Colonic mucosa (tissue), 4 donors: Measurements from ENCODE around the gene MTA1. TPM values are rescaled to one million over a fixed set of nuclear protein-coding genes. Genes with fewer than 3 reads are reported as not detected.

Experiments used
- DNase-seq: peaks from one replicate; pipeline ENCODE4 v3.0.0-alpha.2; 2020
- H3K27ac ChIP-seq: fragments of 200-600 bp; one replicate; pipeline ENCODE4 v1.8.0; 2021
- H3K27me3 ChIP-seq: fragments of 200-600 bp; one replicate; pipeline ENCODE4 v1.8.0; 2021
- H3K36me3 ChIP-seq: fragments of 200-600 bp; one replicate; pipeline ENCODE4 v1.8.0; 2021
- H3K4me1 ChIP-seq: fragments of 200-600 bp; one replicate; pipeline ENCODE4 v1.8.0; 2021; ENCODE audit warnings: mild to moderate bottlenecking
- H3K4me3 ChIP-seq: fragments of 200-600 bp; one replicate; pipeline ENCODE4 v1.8.0; 2021
- H3K9ac ChIP-seq, 2 donors: one replicate each; pipeline ENCODE4 v1.7.0; 2013; ENCODE audit warnings: control low read depth in 2 of 2, low read depth in 2 of 2, low read length in 2 of 2
- H3K9me3 ChIP-seq: fragments of 200-600 bp; one replicate; pipeline ENCODE4 v1.8.0; 2021
- CTCF ChIP-seq: fragments of 200-600 bp; IDR thresholded peaks from one replicate; pipeline ENCODE4 v1.8.0; 2022; ENCODE audit warnings: antibody characterized with exemption, mild to moderate bottlenecking
- intact Hi-C: fragments of 100-400 bp; cut with DNase I; formaldehyde crosslinking; loops from one replicate; pipeline ENCODE4 v1.14.1; 2022
- total RNA-seq, 2 donors: library from RNA; stranded (reverse); fragmentation: NEBNext Ultra II Directional in 1 of 2; extraction: Animal tissue kit (Norgen Biotek cat#: 25700) in 1 of 2; gene quantifications; one replicate each; pipeline ENCODE4 v1.2.1, GENCODE V29; 2021
- donor health status: healthy.
- donor health status: DM: no; HTN: no; CAD: no.
- donor health status: DM: no; HTN: no; CAD: no.

Gene MTA1
- total RNA-seq, 2 donors from 2014 or later: 47.0 to 90.2 TPM

- DNase-seq: no peak
- peaks cover 37% of the 10 kb centered on the region for H3K27me3 ChIP-seq
- H3K4me1 ChIP-seq: peaks cover 7% of the 10 kb centered on the region
- H3K9me3 ChIP-seq: no peaks in the 10 kb centered on the region
- intact Hi-C loops: no loop called here
- no peaks in the 10 kb centered on the region for H3K36me3 ChIP-seq
- TF ChIP-seq CTCF: no peak
- no peak overlapping the region for H3K4me3 ChIP-seq
- H3K27ac ChIP-seq: no peak overlapping the region
- peak overlapping the region in 1 of 2 donors; percentile 35 for H3K9ac ChIP-seq
These were observed 53.5 kb downstream of the MTA1 start for GRCh38 chr14:105473033-105473676.

- no peaks in the 10 kb centered on the region for H3K9me3 ChIP-seq
- peak; percentile 81 for DNase-seq
- H3K27me3 ChIP-seq: peaks cover 44% of the 10 kb centered on the region
- H3K36me3 ChIP-seq: no peaks in the 10 kb centered on the region
- intact Hi-C loops: no loop called here
- H3K4me1 ChIP-seq: peaks cover 7% of the 10 kb centered on the region
- H3K27ac ChIP-seq: no peak overlapping the region
- peak overlapping the region; percentile 46 for H3K4me3 ChIP-seq
- H3K9ac ChIP-seq: peak overlapping the region in 1 of 2 donors; percentile 63
- TF ChIP-seq CTCF: no peak
These were observed 54.3 kb downstream of the MTA1 start for GRCh38 chr14:105473677-105474482.

- Histone ChIP-seq H3K4me1 (peaks cover 7% of the 10 kb centered on the region), H3K9ac (peak within 1 kb of the TSS; percentile 57 to 86), H3K27me3 (peaks cover 52% of the 10 kb centered on the region)
These were observed 55.0 kb downstream of the MTA1 start, which contains the start of gene CRIP2 for GRCh38 chr14:105474483-105475268. Gene CRIP2, plus strand, starts transcription at chr14:105474821. Its CDS starts 42 bp downstream, at chr14:105474863.

GRCh38 chr14:105475269-105476096 lies 55.9 kb downstream of the MTA1 start:
- no peak for DNase-seq
- H3K27ac ChIP-seq: peak overlapping the region; percentile 69
- H3K4me3 ChIP-seq: peak overlapping the region; percentile 60
- intact Hi-C loops: no loop called here
- no peak for TF ChIP-seq CTCF
- peak overlapping the region; percentile 57 to 86 for H3K9ac ChIP-seq
- H3K9me3 ChIP-seq: no peaks in the 10 kb centered on the region
- peaks cover 8% of the 10 kb centered on the region for H3K4me1 ChIP-seq
- H3K36me3 ChIP-seq: no peaks in the 10 kb centered on the region
- H3K27me3 ChIP-seq: peaks cover 58% of the 10 kb centered on the region

More at GRCh38 chr14:105474483-105475268, 55.0 kb downstream of the MTA1 start, which contains the start of gene CRIP2:
- no peaks in the 10 kb centered on the region for H3K9me3 ChIP-seq
- peak within 1 kb of the TSS; percentile 60 for H3K4me3 ChIP-seq
- DNase-seq: no peak
- TF ChIP-seq CTCF: no peak
- H3K36me3 ChIP-seq: no peaks in the 10 kb centered on the region
- intact Hi-C loops: no loop called here
- peak within 1 kb of the TSS; percentile 69 for H3K27ac ChIP-seq
